ENCODE measurements around the gene CPEB4.

The CPEB4 gene

DNA sequence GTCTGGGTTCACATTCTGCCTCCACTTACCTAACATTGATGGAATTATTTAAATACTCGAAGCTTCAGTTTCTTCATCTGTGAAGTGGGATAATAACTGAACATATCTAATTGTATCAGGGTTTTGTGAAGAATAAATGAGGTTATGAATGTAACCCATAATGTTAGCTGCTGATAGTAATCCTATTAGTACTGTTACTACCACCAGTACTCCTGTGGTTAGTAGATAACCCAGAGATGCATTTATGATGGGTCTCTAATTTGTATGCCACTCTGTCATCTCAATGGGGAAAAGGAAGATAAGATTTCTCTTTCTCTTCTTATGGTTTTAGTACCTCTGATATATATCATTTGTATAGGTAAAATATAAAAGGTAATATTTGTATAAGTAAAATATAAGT is 16.0 kb downstream of the CPEB4 start:
- Histone ChIP-seq H3K4me3 (no peak overlapping the region), H3K27ac (peak overlapping the region in 1 of 2 donors; percentile 33)
- DNase-seq (ENCODE audit: low spot score): no peak
- no peak for TF ChIP-seq CTCF (IDR thresholded peaks at IDR 0.05)

- Histone ChIP-seq H3K27ac (peak overlapping the region in 1 of 2 donors; percentile 50), H3K4me3 (no peak overlapping the region)
- DNase-seq (ENCODE audit: low spot score): no peak
- no peak for TF ChIP-seq CTCF (IDR thresholded peaks at IDR 0.05)
Observed at GRCh38 chr5:173907284-173907683, 19.1 kb downstream of the CPEB4 start.

DNA sequence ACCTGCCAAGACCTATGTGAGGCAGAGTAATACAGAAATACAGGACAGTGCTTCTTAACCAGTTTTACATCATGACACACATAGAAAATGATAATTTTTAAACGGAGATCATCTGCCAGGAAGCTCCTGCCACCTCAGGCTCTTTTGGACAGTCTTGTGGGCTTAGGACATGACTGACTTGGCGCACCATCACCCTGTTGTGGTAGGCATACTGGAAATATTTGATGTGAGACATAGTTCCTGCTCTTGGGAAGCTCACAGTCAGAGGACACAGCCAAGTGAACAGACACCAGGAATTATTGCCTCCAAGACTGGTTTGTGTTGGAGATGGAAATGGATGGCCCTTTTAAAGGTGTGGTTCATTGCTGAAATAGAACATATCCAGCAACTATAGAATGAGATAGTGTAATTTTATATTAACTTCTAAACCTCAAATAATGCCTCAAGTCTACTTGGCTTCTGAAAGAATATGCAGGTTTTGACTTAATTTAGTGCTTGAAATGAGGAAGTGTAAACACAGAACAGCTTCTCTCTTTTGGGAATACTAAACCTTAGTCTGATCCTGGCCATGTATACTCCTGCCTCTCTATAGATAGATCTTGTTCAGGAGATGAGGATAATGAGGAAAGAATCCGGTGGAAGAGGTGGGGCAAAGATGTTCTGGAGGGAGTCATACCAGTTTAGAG is 19.7 kb downstream of the CPEB4 start:
- no peak overlapping the region for H3K4me3 ChIP-seq
- peak overlapping the region in 1 of 2 donors; percentile 50 for H3K27ac ChIP-seq
- no peak for TF ChIP-seq CTCF (IDR thresholded peaks at IDR 0.05)
- DNase-seq (ENCODE audit: low spot score): no peak

- Histone ChIP-seq H3K4me3 (no peak overlapping the region), H3K27ac (no peak overlapping the region)
- no peak for TF ChIP-seq CTCF (IDR thresholded peaks at IDR 0.05)
- no peak for DNase-seq (ENCODE audit: low spot score)
Observed at GRCh38 chr5:173909199-173909598, 21.1 kb downstream of the CPEB4 start.

DNA sequence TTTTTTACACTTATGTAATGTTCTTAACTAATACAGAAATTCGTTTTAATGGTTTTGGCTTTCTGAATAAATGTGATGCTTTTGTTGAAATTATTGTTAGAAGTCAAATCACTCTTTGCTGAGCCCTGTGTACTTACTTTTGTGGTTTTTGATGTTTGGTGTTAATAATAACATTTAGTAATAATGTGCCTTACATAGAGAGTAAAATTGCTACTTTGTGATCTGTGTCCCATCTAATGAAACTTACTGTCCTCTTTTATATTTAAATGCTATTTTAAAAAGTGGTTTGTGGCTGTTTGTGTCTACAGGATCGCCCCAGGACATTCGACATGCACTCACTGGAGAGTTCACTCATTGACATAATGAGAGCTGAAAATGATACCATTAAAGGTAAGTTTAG is 22.1 kb downstream of the CPEB4 start:
- no peak for TF ChIP-seq CTCF (IDR thresholded peaks at IDR 0.05)
- H3K27ac ChIP-seq: no peak overlapping the region
- H3K4me3 ChIP-seq: no peak overlapping the region
- no peak for DNase-seq (ENCODE audit: low spot score)

GRCh38 chr5:173911623-173912022 is 23.5 kb downstream of the CPEB4 start:
- Histone ChIP-seq H3K27ac (no peak overlapping the region), H3K4me3 (no peak overlapping the region)
- no peak for TF ChIP-seq CTCF (IDR thresholded peaks at IDR 0.05)
- no peak for DNase-seq (ENCODE audit: low spot score)

DNA sequence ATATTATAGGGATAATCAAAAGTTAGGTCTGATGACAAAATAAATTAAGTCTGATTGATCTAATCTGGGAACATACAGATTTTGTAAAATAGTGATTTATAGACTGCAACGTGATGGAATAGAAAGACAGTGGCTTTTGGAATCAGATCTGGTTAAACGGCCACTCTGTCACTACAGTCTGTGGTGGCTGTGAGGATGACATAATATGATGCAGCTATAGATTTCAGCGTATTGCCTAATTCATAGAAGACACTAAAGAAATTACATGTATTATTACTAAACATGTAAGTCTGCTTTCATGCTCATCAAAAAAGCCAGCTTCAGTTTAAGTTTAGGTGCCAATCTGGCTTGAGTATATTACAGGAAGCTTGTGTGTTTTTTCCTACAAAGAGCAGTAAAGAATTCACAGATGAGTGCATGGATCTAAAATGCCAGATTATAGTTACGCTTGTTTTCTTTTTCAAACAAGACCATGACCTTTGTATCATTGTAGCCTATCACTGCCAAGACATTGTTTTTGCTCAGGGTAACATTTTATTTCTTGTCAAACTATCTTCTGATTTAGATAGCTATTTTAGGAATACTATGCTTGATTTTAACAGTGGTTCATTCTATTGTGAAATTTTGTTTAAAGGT is 25.7 kb downstream of the CPEB4 start:
- no peak for TF ChIP-seq CTCF (IDR thresholded peaks at IDR 0.05)
- H3K4me3 ChIP-seq: no peak overlapping the region
- H3K27ac ChIP-seq: no peak overlapping the region
- no peak for DNase-seq (ENCODE audit: low spot score)

Measured in coronary artery (tissue), 2 donors.